Fibroblast of mammary gland (primary cell): ENCODE data around the gene SPTLC1.

ENCODE experiments used
- DNase-seq: peaks from one replicate; pipeline ENCODE4 v3.0.0-alpha.2; 2010; ENCODE audit warnings: low read depth
- H3K4me3 ChIP-seq: 2 replicates; pipeline ENCODE4 v1.5.1; 2011; ENCODE audit warnings: low read depth, mild to moderate bottlenecking, low read length, moderate library complexity; ENCODE audit not compliant: control insufficient read depth
- TF ChIP-seq, protein P1 (sequence below): conservative IDR thresholded peaks from 2 replicates; pipeline ENCODE4 v1.5.1; 2011; ENCODE audit warnings: low read depth, low read length, inconsistent platforms; ENCODE audit not compliant: control insufficient read depth, insufficient read depth

Gene SPTLC1

DNA sequence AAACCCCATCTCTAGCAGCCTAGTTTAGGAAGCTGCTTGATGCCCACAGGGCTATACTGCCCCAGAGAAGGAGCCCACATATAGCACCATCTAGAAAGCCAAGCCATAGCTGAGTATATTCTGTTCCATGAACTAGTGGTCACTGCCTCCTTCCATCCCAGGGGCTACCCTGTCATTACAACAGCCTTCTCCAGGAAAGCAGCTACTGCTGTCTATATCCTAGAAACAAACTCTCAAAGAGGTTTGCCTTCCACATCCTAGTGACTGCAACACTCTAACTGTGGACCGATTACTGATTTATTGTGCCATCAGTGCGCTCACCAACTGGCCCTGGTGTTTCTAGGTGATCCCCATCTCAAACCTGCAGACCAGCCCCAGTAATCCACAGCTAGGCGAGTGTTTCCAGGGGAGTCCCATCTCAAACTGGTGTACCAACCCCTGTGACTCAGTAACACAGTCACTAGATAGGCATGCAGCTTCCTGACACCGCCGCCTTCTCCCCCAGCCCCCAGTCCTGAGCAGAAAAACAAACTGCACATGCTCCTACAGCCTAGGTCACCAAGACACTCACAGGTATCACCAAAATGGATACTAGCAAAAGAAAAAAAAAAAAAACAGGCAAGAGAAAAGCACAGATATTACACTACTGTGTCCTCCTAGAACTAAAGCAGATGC, 14.8 kb downstream of the SPTLC1 start:
- no peak overlapping the region for H3K4me3 ChIP-seq
- peak; percentile 82 for DNase-seq
- TF ChIP-seq, protein P1, sequence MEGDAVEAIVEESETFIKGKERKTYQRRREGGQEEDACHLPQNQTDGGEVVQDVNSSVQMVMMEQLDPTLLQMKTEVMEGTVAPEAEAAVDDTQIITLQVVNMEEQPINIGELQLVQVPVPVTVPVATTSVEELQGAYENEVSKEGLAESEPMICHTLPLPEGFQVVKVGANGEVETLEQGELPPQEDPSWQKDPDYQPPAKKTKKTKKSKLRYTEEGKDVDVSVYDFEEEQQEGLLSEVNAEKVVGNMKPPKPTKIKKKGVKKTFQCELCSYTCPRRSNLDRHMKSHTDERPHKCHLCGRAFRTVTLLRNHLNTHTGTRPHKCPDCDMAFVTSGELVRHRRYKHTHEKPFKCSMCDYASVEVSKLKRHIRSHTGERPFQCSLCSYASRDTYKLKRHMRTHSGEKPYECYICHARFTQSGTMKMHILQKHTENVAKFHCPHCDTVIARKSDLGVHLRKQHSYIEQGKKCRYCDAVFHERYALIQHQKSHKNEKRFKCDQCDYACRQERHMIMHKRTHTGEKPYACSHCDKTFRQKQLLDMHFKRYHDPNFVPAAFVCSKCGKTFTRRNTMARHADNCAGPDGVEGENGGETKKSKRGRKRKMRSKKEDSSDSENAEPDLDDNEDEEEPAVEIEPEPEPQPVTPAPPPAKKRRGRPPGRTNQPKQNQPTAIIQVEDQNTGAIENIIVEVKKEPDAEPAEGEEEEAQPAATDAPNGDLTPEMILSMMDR = no peak

DNA sequence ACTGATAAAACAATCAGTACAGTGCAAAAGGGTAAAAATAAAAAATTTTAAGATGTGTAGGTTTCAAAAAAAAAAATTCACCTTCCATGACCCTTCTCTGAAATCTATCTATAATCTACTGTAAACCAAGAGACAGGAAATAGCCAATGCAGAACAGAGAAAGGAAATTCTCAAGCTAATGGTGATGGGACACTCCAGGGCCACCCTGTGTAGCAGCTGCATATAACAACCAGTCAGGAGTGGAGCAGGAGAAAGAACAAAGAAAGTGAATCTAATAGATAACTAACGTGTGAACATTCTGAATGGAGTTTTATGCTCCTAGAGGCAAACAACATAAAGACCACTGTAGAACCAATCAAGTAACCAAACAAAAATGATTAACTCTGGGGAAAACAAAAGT, 16.6 kb downstream of the SPTLC1 start:
- DNase-seq = no peak
- TF ChIP-seq, protein P1 = no peak
- no peak overlapping the region for H3K4me3 ChIP-seq

DNA sequence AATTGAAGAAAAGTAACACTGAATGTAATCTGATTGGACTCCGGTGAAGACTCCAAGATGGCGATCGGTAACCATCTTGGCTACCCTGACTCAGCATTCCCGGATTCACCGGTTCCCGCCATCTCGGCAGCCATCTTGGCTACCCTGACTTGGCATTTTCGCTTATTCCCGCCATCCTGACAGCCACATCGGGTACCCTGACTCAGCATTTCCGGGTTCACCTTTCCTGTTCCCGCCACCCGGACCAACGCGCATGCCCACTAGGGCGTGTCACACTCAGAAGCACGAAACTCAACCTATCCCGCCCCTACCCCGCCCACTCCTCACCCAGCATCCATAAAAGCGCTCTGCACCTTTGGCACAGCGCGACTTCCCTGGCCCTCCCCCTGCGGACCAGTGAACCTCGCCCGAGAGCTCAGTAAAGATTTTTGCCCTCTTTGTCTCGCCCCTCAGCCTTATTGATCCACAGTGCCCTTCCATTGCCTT, 17.2 kb downstream of the SPTLC1 start:
- TF ChIP-seq, protein P1 = no peak
- peak overlapping the region; percentile 19 for H3K4me3 ChIP-seq
- peak; percentile 89 for DNase-seq

DNA sequence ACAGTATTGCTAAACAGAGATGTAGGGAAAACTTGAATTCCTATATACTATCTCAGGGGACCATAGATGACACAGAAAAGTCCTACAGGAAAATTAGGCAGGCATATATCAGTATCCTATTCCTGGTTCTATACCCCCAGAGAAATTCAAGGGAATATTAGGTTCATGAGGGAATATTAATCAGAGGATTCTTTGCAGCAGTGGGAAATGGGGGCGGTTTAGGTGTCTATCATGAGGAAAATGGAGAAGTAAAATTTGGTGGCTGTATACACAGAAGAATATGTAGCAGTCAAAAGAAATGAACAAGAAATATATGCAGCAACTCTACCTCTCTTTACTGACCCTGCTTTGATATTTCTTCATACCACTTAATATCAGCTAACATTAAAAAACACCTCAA, 20.0 kb downstream of the SPTLC1 start:
- no peak for DNase-seq
- no peak overlapping the region for H3K4me3 ChIP-seq
- TF ChIP-seq, protein P1 = no peak

DNA sequence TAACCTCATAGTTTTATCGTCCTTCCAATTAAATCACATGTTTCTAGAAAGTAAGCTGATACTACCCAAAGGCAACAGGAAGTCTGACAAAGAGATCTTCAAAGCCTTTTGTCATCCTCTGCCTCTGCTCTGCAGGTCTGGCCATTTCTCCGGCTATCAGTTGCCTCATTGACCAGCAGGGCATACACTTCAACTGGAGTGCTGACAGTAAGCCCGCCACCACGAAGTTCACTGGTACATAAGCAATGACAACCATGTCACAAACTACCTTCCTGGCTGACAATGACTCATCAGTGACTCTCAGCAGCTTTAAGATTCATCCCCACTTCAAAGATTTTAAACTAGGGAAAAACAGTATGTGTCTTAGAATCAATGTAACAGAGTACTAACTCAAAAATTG, 20.6 kb downstream of the SPTLC1 start:
- peak; percentile 29 for DNase-seq
- TF ChIP-seq, protein P1 = no peak
- no peak overlapping the region for H3K4me3 ChIP-seq

DNA sequence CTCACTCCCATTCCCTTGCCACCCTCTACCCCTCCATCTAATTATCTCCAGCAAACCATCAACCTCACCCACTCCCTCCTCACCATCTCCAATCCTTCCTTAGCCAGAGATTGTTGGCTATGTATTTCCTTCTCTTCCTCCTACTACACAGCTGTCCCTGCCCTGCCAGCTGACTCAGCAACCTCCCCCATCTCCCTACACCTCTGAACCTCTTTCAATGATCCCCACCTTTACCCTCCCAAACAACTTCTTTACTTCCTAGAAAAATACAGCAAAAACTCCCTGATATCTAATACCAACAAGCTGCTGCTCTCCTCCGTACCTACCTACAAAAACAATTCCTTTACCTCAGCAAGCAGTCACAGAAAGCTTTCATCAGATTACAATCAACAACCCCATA, 37.3 kb downstream of the SPTLC1 start:
- TF ChIP-seq, protein P1 = no peak
- no peak for DNase-seq
- H3K4me3 ChIP-seq = no peak overlapping the region
